Dendritic cell treated with granulocyte-macrophage colony-stimulating factor and Interleukin-4, amounts not matched to agents 40 ng/mL and 50 ng/mL, for 4 days (primary cell): ENCODE results near the gene GNRH2.

Experiments
- H3K27ac Mint-ChIP-seq: one replicate; pipeline ENCODE4 v1.8.0; 2022; ENCODE audit warnings: mild to moderate bottlenecking, mixed read lengths
- H3K27me3 Mint-ChIP-seq: one replicate; pipeline ENCODE4 v1.8.0; 2022; ENCODE audit warnings: mild to moderate bottlenecking, mixed read lengths
- H3K36me3 Mint-ChIP-seq: one replicate; pipeline ENCODE4 v1.8.0; 2022; ENCODE audit warnings: low read depth, mixed read lengths
- H3K4me1 Mint-ChIP-seq: one replicate; pipeline ENCODE4 v1.8.0; 2022; ENCODE audit warnings: low read depth, mixed read lengths
- H3K4me3 Mint-ChIP-seq: one replicate; pipeline ENCODE4 v1.8.0; 2022; ENCODE audit warnings: mild to moderate bottlenecking, moderate library complexity, mixed read lengths
- H3K9me3 Mint-ChIP-seq: one replicate; pipeline ENCODE4 v1.8.0; 2022; ENCODE audit warnings: mixed read lengths
- intact Hi-C: fragments of 100-400 bp; cut with micrococcal nuclease; formaldehyde crosslinking; loops from one replicate; pipeline ENCODE4 v1.15.0; 2022

Gene GNRH2

GRCh38 chr20:3027987-3028386 is 15.4 kb upstream of the GNRH2 start:
- Mint-ChIP-seq H3K27ac (no peak overlapping the region), H3K4me1 (no peaks in the 10 kb centered on the region), H3K36me3 (peaks cover 50% of the 10 kb centered on the region)

DNA sequence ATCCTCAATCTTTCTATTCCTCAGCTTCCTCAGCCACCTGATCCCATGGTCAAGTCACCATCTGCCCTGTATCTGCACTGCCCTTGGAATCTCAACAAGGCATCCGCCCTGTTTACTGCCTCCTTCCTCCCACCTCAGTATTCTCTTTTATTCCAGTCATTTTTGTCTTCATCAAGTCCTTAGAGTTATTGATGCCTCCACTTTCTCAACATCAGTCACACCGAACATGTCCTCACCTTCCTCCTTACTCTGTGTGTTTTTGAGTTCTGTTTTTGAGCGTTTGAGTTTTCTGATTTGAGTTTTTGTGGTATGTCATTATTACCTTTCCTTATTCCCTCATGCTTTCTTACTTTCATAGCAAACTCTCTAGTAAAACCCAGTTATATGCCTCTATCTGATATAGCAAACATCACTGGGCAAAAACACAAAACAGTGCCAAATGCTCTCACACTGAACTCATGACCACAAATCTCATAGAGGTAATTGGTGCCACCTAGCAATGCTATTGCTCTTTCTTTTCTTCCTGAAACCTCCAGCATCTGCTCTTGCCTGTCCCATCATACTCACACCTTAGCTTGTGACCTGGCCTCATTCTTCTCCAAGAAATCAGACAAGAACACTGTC is 11.8 kb upstream of the GNRH2 start:
- no peaks in the 10 kb centered on the region for H3K9me3 Mint-ChIP-seq
- peaks cover 36% of the 10 kb centered on the region for H3K36me3 Mint-ChIP-seq
- H3K4me3 Mint-ChIP-seq: no peak overlapping the region
- intact Hi-C loops: no loop called here
- H3K4me1 Mint-ChIP-seq: no peaks in the 10 kb centered on the region
- H3K27me3 Mint-ChIP-seq: no peaks in the 10 kb centered on the region
- no peak overlapping the region for H3K27ac Mint-ChIP-seq

More at GRCh38 chr20:3027987-3028386, 15.4 kb upstream of the GNRH2 start:
- intact Hi-C loops: no loop called here
- Mint-ChIP-seq H3K9me3 (no peaks in the 10 kb centered on the region), H3K4me3 (no peak overlapping the region), H3K27me3 (no peaks in the 10 kb centered on the region)

DNA sequence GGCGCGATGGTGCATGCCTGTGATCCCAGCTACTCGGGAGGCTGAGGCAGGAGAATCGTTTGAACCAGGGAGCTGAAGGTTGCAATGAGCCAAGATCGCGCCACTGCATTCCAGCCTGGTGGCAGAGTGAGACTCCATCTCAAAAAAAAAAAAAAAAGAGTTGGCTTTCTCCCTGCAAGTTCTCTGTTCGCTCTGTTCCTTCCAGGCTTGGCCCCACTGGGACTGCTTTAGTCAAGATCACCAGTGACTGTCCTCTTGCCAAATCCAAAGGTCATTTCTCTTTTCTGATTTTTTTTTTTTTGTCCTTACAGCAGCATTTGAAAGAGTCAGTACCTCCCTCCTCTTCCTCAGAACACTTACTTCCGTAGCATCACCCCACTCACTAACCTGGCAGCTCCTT is 10.8 kb upstream of the GNRH2 start:
- no peaks in the 10 kb centered on the region for H3K4me1 Mint-ChIP-seq
- H3K4me3 Mint-ChIP-seq: no peak overlapping the region
- no peaks in the 10 kb centered on the region for H3K27me3 Mint-ChIP-seq
- no peaks in the 10 kb centered on the region for H3K9me3 Mint-ChIP-seq
- peaks cover 36% of the 10 kb centered on the region for H3K36me3 Mint-ChIP-seq
- no peak overlapping the region for H3K27ac Mint-ChIP-seq
- intact Hi-C loops: no loop called here

- H3K36me3 Mint-ChIP-seq: peaks cover 74% of the 10 kb centered on the region
- intact Hi-C loops: no loop called here
- no peaks in the 10 kb centered on the region for H3K4me1 Mint-ChIP-seq
- no peak overlapping the region for H3K4me3 Mint-ChIP-seq
- no peak overlapping the region for H3K27ac Mint-ChIP-seq
- H3K9me3 Mint-ChIP-seq: no peaks in the 10 kb centered on the region
- H3K27me3 Mint-ChIP-seq: no peaks in the 10 kb centered on the region
Measured at GRCh38 chr20:3037654-3038053, 5.8 kb upstream of the GNRH2 start.

DNA sequence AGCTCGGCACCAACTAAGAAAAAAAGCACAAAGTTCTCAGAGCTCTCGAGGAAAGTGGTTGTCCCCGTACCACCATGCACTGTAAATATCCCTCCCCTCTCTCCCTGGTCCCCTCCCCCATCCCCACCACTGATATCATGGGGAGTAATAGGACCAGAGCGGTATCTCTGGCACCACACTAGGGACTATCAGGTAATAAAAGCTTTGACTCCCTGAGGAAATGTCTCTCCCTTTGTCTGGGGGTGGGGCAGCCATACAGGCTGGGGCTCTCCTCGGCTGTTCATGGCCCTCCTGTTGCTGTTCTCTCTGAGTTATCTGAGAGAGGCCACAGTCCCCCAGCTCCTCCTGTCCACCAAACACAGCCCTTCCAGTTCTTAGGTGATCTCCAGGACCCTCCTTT is 5.0 kb upstream of the GNRH2 start:
- H3K36me3 Mint-ChIP-seq: peaks cover 74% of the 10 kb centered on the region
- no peaks in the 10 kb centered on the region for H3K4me1 Mint-ChIP-seq
- no peak overlapping the region for H3K27ac Mint-ChIP-seq
- no peaks in the 10 kb centered on the region for H3K27me3 Mint-ChIP-seq
- intact Hi-C loops: no loop called here
- no peaks in the 10 kb centered on the region for H3K9me3 Mint-ChIP-seq
- H3K4me3 Mint-ChIP-seq: no peak overlapping the region

GRCh38 chr20:3039426-3039825 is 4.0 kb upstream of the GNRH2 start:
- Mint-ChIP-seq H3K27ac (no peak overlapping the region), H3K27me3 (no peaks in the 10 kb centered on the region), H3K36me3 (peaks cover 74% of the 10 kb centered on the region), H3K4me3 (no peak overlapping the region), H3K9me3 (no peaks in the 10 kb centered on the region), H3K4me1 (no peaks in the 10 kb centered on the region)
- intact Hi-C loops: no loop called here

DNA sequence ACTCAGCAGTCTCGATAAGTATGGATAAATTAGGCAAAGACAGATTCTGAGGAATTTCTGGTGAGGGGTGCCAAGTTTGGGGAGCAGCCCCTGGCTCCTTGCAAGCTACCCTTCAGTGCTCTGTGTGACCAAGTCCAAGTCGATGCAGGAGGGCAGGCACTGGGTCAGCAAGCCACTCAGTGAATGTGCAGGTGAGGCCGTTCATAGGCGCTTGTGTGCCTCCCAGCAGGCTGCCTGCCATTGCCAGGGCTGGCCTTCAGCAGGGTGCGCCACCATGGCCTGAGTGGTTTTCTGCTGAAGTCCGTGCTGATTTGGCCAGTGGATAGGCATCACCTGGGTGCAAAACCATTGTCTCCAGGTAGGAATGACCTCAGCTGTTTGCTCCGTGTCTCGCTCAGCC is 3.3 kb upstream of the GNRH2 start:
- intact Hi-C loops: no loop called here
- Mint-ChIP-seq H3K27ac (no peak overlapping the region), H3K36me3 (peaks cover 67% of the 10 kb centered on the region)

GRCh38 chr20:3041854-3042409 is 1.5 kb upstream of the GNRH2 start:
- no peaks in the 10 kb centered on the region for H3K27me3 Mint-ChIP-seq
- intact Hi-C loops: no loop called here
- no peaks in the 10 kb centered on the region for H3K9me3 Mint-ChIP-seq
- H3K4me1 Mint-ChIP-seq: peaks cover 13% of the 10 kb centered on the region
- peaks cover 63% of the 10 kb centered on the region for H3K36me3 Mint-ChIP-seq
- no peak overlapping the region for H3K4me3 Mint-ChIP-seq
- H3K27ac Mint-ChIP-seq: peak overlapping the region; percentile 0

More for the DNA sequence above, 3.3 kb upstream of the GNRH2 start:
- no peaks in the 10 kb centered on the region for H3K9me3 Mint-ChIP-seq
- no peaks in the 10 kb centered on the region for H3K27me3 Mint-ChIP-seq
- no peak overlapping the region for H3K4me3 Mint-ChIP-seq
- H3K4me1 Mint-ChIP-seq: peaks cover 4% of the 10 kb centered on the region

DNA sequence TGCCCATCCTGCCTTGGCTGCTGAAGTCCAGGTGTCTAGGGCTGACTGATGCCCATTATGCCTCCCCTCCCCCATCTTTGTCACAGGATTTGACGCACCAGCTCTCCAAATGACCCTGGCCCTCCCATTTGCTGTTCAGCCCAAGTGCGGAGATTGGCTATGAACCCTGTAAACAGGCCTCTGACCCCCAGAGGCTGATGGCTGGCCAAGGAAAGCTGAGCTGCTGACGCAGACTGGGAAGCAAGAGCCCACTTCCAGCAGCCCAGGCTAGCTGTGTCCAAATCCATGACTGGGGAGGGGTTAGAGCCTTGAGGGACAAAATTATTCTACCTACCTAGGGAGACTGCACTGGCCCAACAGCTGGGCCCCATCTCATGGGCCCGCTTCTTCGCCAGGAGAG is 797 bp upstream of the GNRH2 start:
- intact Hi-C loops: no loop called here
- Mint-ChIP-seq H3K4me1 (peaks cover 20% of the 10 kb centered on the region), H3K36me3 (peaks cover 63% of the 10 kb centered on the region), H3K27me3 (no peaks in the 10 kb centered on the region), H3K9me3 (no peaks in the 10 kb centered on the region), H3K27ac (no peak overlapping the region), H3K4me3 (no peak overlapping the region)

DNA sequence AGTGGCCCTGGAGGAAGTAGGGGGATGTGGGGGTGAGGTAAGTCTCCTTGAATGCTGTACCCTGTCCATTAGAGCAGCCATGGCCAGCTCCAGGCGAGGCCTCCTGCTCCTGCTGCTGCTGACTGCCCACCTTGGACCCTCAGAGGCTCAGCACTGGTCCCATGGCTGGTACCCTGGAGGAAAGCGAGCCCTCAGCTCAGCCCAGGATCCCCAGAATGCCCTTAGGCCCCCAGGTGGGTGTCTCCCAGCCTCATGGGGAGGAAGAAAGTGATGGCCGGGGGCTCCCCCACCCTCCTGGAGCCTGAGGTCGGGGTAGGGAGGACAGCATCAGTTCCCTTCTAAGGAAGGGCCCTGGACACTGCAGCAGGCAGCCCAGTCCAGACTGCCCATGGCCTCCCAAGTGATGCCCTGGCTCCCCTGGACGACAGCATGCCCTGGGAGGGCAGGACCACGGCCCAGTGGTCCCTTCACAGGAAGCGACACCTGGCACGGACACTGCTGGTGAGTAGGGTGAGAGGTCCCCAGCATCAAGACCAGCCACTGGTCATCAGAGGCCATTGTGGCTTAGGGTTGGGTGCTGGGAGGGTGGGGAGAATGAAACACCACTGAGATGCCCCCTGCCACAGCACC is 1.0 kb downstream of the GNRH2 start:
- H3K4me3 Mint-ChIP-seq: no peak overlapping the region
- no peaks in the 10 kb centered on the region for H3K27me3 Mint-ChIP-seq
- peaks cover 25% of the 10 kb centered on the region for H3K4me1 Mint-ChIP-seq
- no peak overlapping the region for H3K27ac Mint-ChIP-seq
- intact Hi-C loops: no loop called here
- no peaks in the 10 kb centered on the region for H3K9me3 Mint-ChIP-seq
- H3K36me3 Mint-ChIP-seq: peaks cover 66% of the 10 kb centered on the region

GRCh38 chr20:3045042-3045815 is 1.8 kb downstream of the GNRH2 start:
- intact Hi-C loops: no loop called here
- H3K4me1 Mint-ChIP-seq: peaks cover 25% of the 10 kb centered on the region
- H3K27ac Mint-ChIP-seq: peak overlapping the region; percentile 88
- H3K36me3 Mint-ChIP-seq: peaks cover 66% of the 10 kb centered on the region
- no peaks in the 10 kb centered on the region for H3K27me3 Mint-ChIP-seq
- peak overlapping the region; percentile 80 for H3K4me3 Mint-ChIP-seq
- no peaks in the 10 kb centered on the region for H3K9me3 Mint-ChIP-seq

DNA sequence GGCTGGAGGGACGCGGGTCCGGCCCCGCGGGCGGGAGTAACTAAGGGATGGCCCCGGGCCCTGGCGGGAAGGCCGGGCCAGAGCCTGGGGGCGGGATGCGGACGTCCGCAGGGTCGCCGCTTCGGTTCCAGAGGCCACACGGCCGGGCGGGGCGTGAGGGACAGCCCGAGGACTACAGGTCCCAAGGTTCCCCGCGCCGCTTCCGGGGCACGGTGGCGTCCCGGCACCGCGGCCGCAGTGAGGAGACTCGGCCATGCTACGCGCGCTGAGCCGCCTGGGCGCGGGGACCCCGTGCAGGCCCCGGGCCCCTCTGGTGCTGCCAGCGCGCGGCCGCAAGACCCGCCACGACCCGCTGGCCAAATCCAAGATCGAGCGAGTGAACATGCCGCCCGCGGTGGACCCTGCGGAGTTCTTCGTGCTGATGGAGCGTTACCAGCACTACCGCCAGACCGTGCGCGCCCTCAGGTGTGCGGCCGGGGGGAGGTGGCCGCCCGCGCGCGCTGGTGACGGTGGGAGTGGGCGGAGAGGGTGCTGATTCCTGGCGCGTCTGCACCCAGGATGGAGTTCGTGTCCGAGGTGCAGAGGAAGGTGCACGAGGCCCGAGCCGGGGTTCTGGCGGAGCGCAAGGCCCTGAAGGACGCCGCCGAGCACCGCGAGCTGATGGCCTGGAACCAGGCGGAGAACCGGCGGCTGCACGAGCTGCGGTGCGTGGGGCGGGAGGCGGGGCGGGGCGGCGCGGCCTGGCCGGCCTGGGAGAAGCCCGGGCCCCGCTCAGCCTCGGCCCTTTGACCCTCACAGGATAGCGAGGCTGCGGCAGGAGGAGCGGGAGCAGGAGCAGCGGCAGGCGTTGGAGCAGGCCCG is 2.6 kb downstream of the GNRH2 start, which contains the start of gene MRPS26:
Gene MRPS26 (plus strand): TSS at position 237 of the 861 bp plus-strand sequence. CDS start 17 bp downstream, at position 254.
- peak within 1 kb of the TSS; percentile 88 for H3K27ac Mint-ChIP-seq
- H3K4me3 Mint-ChIP-seq: peak within 1 kb of the TSS; percentile 80
- H3K9me3 Mint-ChIP-seq: no peaks in the 10 kb centered on the region
- peaks cover 25% of the 10 kb centered on the region for H3K4me1 Mint-ChIP-seq
- H3K36me3 Mint-ChIP-seq: peaks cover 63% of the 10 kb centered on the region
- no peaks in the 10 kb centered on the region for H3K27me3 Mint-ChIP-seq
- intact Hi-C loops: no loop called here

DNA sequence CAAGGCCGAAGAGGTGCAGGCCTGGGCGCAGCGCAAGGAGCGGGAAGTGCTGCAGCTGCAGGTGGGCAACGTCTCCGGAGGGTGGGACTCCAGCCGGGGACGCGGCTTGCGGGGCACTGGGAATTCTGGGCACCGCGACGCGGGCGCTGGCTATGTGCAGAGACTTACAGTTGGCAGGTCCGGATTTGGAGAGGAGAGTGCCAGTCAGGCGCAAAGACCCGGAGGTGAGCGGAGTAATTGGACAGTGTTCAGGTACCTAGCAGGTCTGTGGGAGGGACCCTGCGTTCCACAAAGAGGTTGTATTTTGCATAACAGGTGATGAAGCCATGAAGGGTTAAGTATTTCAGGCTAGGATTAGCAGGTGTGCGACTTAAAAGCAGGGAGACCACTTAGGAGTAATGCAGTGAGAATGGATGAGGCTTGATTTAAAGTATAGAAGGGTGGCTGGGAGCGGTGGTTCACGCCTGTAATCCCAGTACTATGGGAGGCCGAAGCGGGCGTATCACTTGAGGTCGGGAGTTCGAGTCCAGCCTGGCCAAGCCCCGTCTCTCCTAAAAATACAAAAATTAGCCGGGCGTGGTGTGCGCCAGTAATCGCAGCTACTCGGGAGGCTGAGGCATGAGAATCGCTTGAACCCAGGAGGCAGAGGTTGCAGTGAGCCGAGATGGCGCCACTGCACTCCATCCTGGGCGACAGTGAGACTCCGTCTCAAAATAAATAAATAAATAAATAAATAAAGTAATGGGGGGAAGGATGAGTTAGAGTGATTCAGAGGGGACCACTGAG is 3.4 kb downstream of the GNRH2 start:
- H3K27me3 Mint-ChIP-seq: no peaks in the 10 kb centered on the region
- intact Hi-C loops: no loop called here
- H3K4me1 Mint-ChIP-seq: peaks cover 25% of the 10 kb centered on the region
- H3K4me3 Mint-ChIP-seq: peak overlapping the region; percentile 80
- no peaks in the 10 kb centered on the region for H3K9me3 Mint-ChIP-seq
- H3K36me3 Mint-ChIP-seq: peaks cover 55% of the 10 kb centered on the region
- H3K27ac Mint-ChIP-seq: peak overlapping the region; percentile 88
